ENCODE measurements around the gene FBXL7.

DNA sequence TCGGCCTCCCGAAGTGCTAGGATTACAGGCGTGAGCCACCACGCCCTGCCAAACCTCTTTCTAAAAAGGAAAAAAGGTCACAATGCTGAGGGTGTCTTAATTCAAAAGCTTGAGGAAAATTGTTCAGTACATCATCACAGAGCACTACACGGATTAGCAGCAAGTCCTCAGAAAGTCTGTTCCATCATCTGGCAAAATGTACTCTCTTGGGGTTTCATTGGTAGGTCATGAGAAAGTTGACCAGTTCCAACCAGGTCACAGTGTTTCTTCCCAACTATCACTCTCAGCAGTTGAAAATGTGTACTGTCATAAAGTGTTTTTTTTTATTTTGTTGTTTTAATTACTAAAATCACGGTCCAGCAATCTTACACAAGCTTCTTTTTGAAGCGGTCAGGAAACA, 299.6 kb downstream of the FBXL7 start:
- TF ChIP-seq CTCF (IDR thresholded peaks at IDR 0.05), result no peak
- no peak for TF ChIP-seq POLR2AphosphoS5 (IDR thresholded peaks at IDR 0.05)

All from transverse colon (tissue), 4 donors.